ENCODE results near the gene BTBD17.

Gene BTBD17

DNA sequence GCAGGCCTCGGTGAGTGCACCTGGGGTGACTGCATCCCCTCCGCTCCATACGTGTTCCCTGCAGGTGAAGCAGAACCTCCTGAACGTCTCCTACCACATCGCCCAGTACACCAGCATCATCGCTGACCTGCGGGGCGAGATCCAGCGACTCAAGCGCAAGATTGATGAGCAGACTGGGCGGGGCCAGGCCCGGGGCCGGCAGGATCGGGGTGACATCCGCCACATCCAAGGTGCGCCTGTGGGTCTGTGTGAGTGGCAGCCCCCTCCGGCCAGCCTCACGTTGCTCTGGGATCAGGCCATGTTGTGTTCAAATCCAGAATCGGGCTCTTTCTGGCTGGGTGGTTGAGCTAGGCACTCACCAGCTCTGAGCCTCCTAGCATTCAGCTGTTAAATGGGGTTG is 12.5 kb downstream of the BTBD17 start:
- TF ChIP-seq YY1 (IDR thresholded peaks at IDR 0.05; ENCODE audit: low read depth) (no peak), EGR1 (IDR thresholded peaks at IDR 0.05) (no peak), EP300 (IDR thresholded peaks at IDR 0.05; ENCODE audit: borderline replicate concordance) (no peak), TCF12 (IDR thresholded peaks at IDR 0.05; ENCODE audit: low read depth) (no peak), RAD21 (IDR thresholded peaks at IDR 0.05; ENCODE audit: low read depth) (no peak)

DNA sequence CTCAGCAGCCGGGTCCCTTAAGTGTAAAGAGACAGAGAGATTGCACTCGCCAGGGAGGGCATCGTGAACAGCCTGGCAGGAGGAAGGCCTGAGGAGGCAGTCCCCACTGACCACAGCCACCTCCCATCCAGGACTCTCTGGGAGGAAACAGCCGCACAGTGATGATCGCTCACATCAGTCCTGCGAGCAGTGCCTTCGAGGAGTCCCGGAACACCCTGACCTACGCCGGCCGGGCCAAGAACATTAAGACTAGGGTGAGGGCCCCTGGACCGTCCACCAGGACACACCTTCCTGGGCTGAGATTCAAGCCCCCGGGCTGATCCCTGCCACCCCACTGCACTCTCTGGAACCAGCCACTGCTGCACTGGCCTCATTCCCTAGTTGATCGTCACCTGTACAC is 14.0 kb downstream of the BTBD17 start:
- no peak for TF ChIP-seq ZBTB7A (IDR thresholded peaks at IDR 0.05; ENCODE audit: low read depth)
- no peak for TF ChIP-seq FOXM1 (IDR thresholded peaks at IDR 0.05; ENCODE audit: borderline replicate concordance, low read depth)
- TF ChIP-seq RAD21 (IDR thresholded peaks at IDR 0.05; ENCODE audit: low read depth), result no peak
- TF ChIP-seq TCF12 (IDR thresholded peaks at IDR 0.05; ENCODE audit: low read depth), result no peak
- TF ChIP-seq YY1 (IDR thresholded peaks at IDR 0.05; ENCODE audit: low read depth), result no peak
- TF ChIP-seq TEAD4 (IDR thresholded peaks at IDR 0.05), result no peak
- TF ChIP-seq, protein P1, sequence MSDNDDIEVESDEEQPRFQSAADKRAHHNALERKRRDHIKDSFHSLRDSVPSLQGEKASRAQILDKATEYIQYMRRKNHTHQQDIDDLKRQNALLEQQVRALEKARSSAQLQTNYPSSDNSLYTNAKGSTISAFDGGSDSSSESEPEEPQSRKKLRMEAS (IDR thresholded peaks at IDR 0.05), result no peak
- TF ChIP-seq EGR1 (IDR thresholded peaks at IDR 0.05), result no peak
- no peak for TF ChIP-seq NFIC (IDR thresholded peaks at IDR 0.05)

DNA sequence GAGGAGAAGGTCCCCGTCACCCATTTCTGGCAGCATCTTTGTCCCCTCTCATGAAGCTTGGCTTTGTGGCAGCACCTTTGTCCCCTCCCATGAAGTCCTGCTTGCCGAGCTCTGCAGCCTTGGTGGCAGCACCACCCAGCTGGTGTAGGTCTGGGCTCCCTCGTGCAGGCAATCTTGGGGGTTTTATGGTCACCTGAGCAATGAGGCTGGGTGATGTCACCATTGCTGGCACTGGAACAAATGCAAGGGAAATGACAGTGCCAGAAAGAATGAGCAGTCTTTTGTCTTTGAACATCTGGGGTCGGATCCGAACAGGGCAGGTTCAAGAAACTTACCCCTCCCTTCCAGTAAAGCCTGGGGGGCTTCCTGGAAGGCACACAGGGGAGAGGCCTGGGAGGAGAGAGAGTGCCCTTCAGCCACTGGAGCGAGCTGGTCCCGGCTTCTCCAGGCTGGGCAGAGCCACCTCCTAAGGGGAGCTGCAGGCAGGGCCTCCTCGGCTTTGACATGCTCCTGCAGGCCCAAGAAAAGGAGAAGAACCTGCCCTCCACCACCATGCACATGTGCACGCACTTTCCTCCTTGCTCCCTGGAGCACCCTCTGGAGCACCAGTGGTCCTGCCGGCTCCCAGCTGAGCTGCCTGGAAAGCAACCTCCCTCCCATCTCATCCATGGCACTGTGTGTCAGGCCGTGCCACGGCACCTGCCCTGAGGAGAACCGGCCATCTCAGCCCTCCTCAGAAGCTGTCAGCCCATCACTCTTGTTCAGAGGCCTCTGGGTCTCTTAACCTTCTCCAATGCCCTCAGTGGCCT is 16.0 kb downstream of the BTBD17 start:
- TF ChIP-seq RAD21 (IDR thresholded peaks at IDR 0.05; ENCODE audit: low read depth) (no peak), ZBTB7A (IDR thresholded peaks at IDR 0.05; ENCODE audit: low read depth) (no peak), TAF1 (IDR thresholded peaks at IDR 0.05; ENCODE audit: low read depth) (no peak), NFIC (IDR thresholded peaks at IDR 0.05) (no peak), TCF12 (IDR thresholded peaks at IDR 0.05; ENCODE audit: low read depth) (no peak), YY1 (IDR thresholded peaks at IDR 0.05; ENCODE audit: low read depth) (no peak), CEBPB (IDR thresholded peaks at IDR 0.05) (no peak), FOXM1 (IDR thresholded peaks at IDR 0.05; ENCODE audit: borderline replicate concordance, low read depth) (no peak), TEAD4 (IDR thresholded peaks at IDR 0.05) (no peak), CREB1 (IDR thresholded peaks at IDR 0.05; ENCODE audit: low read depth) (no peak), EGR1 (IDR thresholded peaks at IDR 0.05) (no peak)
- TF ChIP-seq, protein P1 (IDR thresholded peaks at IDR 0.05), result no peak
- TF ChIP-seq, protein P2, sequence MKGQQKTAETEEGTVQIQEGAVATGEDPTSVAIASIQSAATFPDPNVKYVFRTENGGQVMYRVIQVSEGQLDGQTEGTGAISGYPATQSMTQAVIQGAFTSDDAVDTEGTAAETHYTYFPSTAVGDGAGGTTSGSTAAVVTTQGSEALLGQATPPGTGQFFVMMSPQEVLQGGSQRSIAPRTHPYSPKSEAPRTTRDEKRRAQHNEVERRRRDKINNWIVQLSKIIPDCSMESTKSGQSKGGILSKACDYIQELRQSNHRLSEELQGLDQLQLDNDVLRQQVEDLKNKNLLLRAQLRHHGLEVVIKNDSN (IDR thresholded peaks at IDR 0.05), result no peak
- TF ChIP-seq, protein P3, sequence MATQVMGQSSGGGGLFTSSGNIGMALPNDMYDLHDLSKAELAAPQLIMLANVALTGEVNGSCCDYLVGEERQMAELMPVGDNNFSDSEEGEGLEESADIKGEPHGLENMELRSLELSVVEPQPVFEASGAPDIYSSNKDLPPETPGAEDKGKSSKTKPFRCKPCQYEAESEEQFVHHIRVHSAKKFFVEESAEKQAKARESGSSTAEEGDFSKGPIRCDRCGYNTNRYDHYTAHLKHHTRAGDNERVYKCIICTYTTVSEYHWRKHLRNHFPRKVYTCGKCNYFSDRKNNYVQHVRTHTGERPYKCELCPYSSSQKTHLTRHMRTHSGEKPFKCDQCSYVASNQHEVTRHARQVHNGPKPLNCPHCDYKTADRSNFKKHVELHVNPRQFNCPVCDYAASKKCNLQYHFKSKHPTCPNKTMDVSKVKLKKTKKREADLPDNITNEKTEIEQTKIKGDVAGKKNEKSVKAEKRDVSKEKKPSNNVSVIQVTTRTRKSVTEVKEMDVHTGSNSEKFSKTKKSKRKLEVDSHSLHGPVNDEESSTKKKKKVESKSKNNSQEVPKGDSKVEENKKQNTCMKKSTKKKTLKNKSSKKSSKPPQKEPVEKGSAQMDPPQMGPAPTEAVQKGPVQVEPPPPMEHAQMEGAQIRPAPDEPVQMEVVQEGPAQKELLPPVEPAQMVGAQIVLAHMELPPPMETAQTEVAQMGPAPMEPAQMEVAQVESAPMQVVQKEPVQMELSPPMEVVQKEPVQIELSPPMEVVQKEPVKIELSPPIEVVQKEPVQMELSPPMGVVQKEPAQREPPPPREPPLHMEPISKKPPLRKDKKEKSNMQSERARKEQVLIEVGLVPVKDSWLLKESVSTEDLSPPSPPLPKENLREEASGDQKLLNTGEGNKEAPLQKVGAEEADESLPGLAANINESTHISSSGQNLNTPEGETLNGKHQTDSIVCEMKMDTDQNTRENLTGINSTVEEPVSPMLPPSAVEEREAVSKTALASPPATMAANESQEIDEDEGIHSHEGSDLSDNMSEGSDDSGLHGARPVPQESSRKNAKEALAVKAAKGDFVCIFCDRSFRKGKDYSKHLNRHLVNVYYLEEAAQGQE (IDR thresholded peaks at IDR 0.05; ENCODE audit: low read depth), result no peak

DNA sequence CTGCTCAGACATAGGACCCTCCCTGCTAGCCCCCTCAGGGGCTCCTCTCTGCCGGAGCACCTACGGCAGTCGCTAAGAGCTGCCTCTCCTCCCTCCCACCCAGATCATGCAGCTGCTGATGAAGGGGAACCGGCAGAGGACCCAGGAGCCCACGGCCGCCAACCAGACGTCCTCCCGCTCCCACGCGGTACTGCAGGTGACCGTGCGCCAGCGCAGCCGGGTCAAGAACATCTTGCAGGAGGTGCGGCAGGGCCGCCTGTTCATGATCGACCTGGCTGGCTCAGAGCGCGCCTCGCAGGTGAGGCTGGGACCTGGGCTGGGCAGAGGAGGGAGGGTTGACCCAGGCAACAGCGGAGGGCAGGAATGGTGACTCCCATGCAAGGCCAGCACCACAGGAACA is 17.0 kb downstream of the BTBD17 start:
- no peak for TF ChIP-seq TEAD4 (IDR thresholded peaks at IDR 0.05)
- TF ChIP-seq YY1 (IDR thresholded peaks at IDR 0.05; ENCODE audit: low read depth), result no peak
- TF ChIP-seq, protein P1 (IDR thresholded peaks at IDR 0.05), result no peak
- no peak for TF ChIP-seq CEBPB (IDR thresholded peaks at IDR 0.05)
- no peak for TF ChIP-seq CREB1 (IDR thresholded peaks at IDR 0.05; ENCODE audit: low read depth)

DNA sequence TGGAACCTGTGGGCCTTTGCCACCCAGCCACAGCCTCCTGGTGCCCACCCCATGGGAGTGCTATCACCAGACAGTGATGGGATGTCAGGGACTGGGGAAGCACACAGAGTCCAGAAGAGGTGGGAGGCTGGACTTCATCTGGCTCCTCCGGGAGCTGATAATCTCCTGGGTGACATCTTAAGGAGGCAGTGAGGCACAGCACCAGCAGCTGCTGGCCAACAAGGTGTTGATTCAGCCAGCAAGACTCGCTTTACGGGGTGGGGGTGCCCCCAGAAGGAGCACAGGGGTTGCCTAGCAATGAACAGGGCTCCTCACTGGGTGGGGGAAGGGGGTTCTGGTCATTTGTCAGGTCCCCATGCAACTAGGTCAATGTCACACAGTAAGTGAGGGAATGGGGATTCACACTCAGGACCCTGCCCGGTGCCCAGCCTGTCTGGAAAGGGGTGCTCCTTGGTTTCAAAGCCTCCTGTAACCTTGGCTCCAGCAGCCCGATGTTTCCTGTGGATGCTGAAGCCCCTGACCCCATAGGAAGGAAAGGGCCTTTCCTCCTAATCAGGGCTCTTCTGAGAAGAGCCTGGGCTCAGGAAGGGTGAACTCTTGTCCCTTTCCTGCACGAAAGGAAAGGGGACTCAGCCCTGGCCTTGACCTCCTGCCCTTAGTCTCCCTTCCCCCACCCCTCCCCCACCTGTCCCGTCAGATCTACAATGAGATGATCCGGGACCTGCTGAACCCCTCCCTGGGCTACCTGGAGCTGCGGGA is 18.0 kb downstream of the BTBD17 start:
- TF ChIP-seq EP300 (IDR thresholded peaks at IDR 0.05; ENCODE audit: borderline replicate concordance) (no peak), ZBTB7A (IDR thresholded peaks at IDR 0.05; ENCODE audit: low read depth) (no peak), FOXM1 (IDR thresholded peaks at IDR 0.05; ENCODE audit: borderline replicate concordance, low read depth) (no peak), YY1 (IDR thresholded peaks at IDR 0.05; ENCODE audit: low read depth) (no peak), TEAD4 (IDR thresholded peaks at IDR 0.05) (no peak), NFIC (IDR thresholded peaks at IDR 0.05) (no peak), CREB1 (IDR thresholded peaks at IDR 0.05; ENCODE audit: low read depth) (no peak), RAD21 (IDR thresholded peaks at IDR 0.05; ENCODE audit: low read depth) (no peak), EGR1 (IDR thresholded peaks at IDR 0.05) (no peak), CEBPB (IDR thresholded peaks at IDR 0.05) (no peak), TAF1 (IDR thresholded peaks at IDR 0.05; ENCODE audit: low read depth) (no peak), TCF12 (IDR thresholded peaks at IDR 0.05; ENCODE audit: low read depth) (no peak)
- TF ChIP-seq, protein P3 (IDR thresholded peaks at IDR 0.05; ENCODE audit: low read depth), result no peak
- TF ChIP-seq, protein P2 (IDR thresholded peaks at IDR 0.05), result no peak
- TF ChIP-seq, protein P1 (IDR thresholded peaks at IDR 0.05), result no peak

Measured in Ishikawa (cell line).